Osteocyte (in vitro differentiated cells): ENCODE measurements around the gene PRR35. TPM values are rescaled to one million over a fixed set of nuclear protein-coding genes. Genes with fewer than 3 reads are reported as not detected.
A peak's percentile ranks its signal among the peaks of the same experiment; 100 is the strongest.

Experiments used
- DNase-seq: peaks from one replicate; pipeline ENCODE4 v3.0.0; 2021; ENCODE audit warnings: mixed read lengths; ENCODE audit not compliant: unreplicated experiment; ENCODE audit errors: extremely low spot score
- H3K27ac Mint-ChIP-seq: one replicate; pipeline ENCODE4 v1.8.0; 2021; ENCODE audit warnings: mild to moderate bottlenecking, mixed read lengths; ENCODE audit not compliant: unreplicated experiment
- H3K27me3 Mint-ChIP-seq: one replicate; pipeline ENCODE4 v1.8.0; 2021; ENCODE audit warnings: mixed read lengths; ENCODE audit not compliant: unreplicated experiment
- H3K36me3 Mint-ChIP-seq: one replicate; pipeline ENCODE4 v1.8.0; 2021; ENCODE audit warnings: mixed read lengths; ENCODE audit not compliant: unreplicated experiment
- H3K4me1 Mint-ChIP-seq: one replicate; pipeline ENCODE4 v1.8.0; 2021; ENCODE audit warnings: mixed read lengths; ENCODE audit not compliant: unreplicated experiment
- H3K4me3 Mint-ChIP-seq: one replicate; pipeline ENCODE4 v1.8.0; 2021; ENCODE audit warnings: mild to moderate bottlenecking, moderate library complexity, mixed read lengths; ENCODE audit not compliant: unreplicated experiment
- H3K9me3 Mint-ChIP-seq: one replicate; pipeline ENCODE4 v1.8.0; 2021; ENCODE audit warnings: mixed read lengths; ENCODE audit not compliant: unreplicated experiment
- CTCF ChIP-seq: fragments of 200-600 bp; sonication (generic); IDR thresholded peaks from 2 replicates; pipeline ENCODE4 v1.5.0; 2021; ENCODE audit warnings: antibody characterized with exemption, mild to moderate bottlenecking, moderate library complexity
- total RNA-seq: library from RNA; stranded (reverse); gene quantifications from 2 replicates; pipeline ENCODE4 v1.2.1, GENCODE V29; 2021

PRR35 gene
- total RNA-seq, 1 donor from 2014 or later, result not detected

- no peak overlapping the region for H3K4me3 Mint-ChIP-seq
These were observed 16.7 kb upstream of the PRR35 start for GRCh38 chr16:543301-544164.

DNA sequence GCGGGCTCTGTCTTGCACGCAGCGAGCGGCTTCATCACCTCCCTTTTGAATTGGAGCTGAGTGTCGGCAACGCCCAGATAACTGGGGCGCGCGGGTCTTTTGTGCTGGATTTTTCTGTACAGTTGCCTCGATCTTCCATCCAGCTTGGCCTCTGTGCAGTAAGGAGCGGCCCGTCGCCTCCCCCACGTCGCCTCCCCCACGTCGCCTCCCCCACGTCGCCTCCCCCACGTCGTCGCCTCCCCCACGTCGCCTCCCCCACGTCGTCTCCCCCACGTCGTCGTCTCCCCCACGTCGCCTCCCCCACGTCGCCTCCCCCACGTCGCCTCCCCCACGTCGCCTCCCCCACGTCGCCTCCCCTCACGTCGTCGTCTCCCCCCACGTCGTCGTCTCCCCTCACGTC is 15.7 kb upstream of the PRR35 start:
- TF ChIP-seq CTCF, result no peak
- Mint-ChIP-seq H3K9me3 (no peaks in the 10 kb centered on the region), H3K4me3 (no peak overlapping the region), H3K27ac (no peak overlapping the region), H3K27me3 (no peaks in the 10 kb centered on the region), H3K4me1 (peaks cover 18% of the 10 kb centered on the region), H3K36me3 (no peaks in the 10 kb centered on the region)
- no peak for DNase-seq

More at GRCh38 chr16:543301-544164, 16.7 kb upstream of the PRR35 start:
- Mint-ChIP-seq H3K4me1 (peaks cover 23% of the 10 kb centered on the region), H3K27me3 (no peaks in the 10 kb centered on the region), H3K27ac (no peak overlapping the region), H3K36me3 (no peaks in the 10 kb centered on the region), H3K9me3 (no peaks in the 10 kb centered on the region)
- DNase-seq, result no peak
- TF ChIP-seq CTCF, result no peak

GRCh38 chr16:546909-547770 is 13.1 kb upstream of the PRR35 start:
- Mint-ChIP-seq H3K27me3 (no peaks in the 10 kb centered on the region), H3K27ac (no peak overlapping the region), H3K4me3 (no peak overlapping the region), H3K4me1 (peaks cover 11% of the 10 kb centered on the region), H3K9me3 (no peaks in the 10 kb centered on the region), H3K36me3 (no peaks in the 10 kb centered on the region)
- TF ChIP-seq CTCF, result peak; percentile 36
- no peak for DNase-seq

DNA sequence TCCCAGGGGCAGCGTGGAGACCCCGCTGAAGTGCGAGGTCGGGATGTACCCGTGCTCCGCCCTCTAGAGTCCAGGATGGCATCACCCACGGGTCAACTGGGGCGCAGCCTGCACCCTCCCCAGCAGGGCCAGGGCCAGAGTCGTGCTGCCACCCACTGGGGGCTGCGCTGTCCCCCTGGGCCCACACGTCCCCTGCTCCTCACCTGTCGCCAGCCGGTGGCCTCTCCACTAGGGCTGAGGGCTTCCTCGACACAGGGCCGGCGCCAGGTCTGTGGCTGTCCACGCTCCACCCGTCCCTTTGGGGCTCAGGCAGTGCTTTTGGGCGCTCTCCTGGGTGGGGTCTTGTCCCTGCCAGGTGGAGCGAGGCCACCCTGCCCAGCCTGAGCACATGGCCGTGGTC is 11.6 kb upstream of the PRR35 start:
- H3K4me3 Mint-ChIP-seq, result no peak overlapping the region
- H3K36me3 Mint-ChIP-seq, result no peaks in the 10 kb centered on the region
- TF ChIP-seq CTCF, result no peak
- H3K27ac Mint-ChIP-seq, result no peak overlapping the region
- no peaks in the 10 kb centered on the region for H3K9me3 Mint-ChIP-seq
- no peaks in the 10 kb centered on the region for H3K27me3 Mint-ChIP-seq
- no peak for DNase-seq
- peaks cover 2% of the 10 kb centered on the region for H3K4me1 Mint-ChIP-seq
